ENCODE data around the gene SLC4A3. TPM values are rescaled to one million over a fixed set of nuclear protein-coding genes. Genes with fewer than 3 reads are reported as not detected.

Gene SLC4A3
- total RNA-seq, 2 donors from 2014 or later, result 0.47 to 0.72 TPM

DNA sequence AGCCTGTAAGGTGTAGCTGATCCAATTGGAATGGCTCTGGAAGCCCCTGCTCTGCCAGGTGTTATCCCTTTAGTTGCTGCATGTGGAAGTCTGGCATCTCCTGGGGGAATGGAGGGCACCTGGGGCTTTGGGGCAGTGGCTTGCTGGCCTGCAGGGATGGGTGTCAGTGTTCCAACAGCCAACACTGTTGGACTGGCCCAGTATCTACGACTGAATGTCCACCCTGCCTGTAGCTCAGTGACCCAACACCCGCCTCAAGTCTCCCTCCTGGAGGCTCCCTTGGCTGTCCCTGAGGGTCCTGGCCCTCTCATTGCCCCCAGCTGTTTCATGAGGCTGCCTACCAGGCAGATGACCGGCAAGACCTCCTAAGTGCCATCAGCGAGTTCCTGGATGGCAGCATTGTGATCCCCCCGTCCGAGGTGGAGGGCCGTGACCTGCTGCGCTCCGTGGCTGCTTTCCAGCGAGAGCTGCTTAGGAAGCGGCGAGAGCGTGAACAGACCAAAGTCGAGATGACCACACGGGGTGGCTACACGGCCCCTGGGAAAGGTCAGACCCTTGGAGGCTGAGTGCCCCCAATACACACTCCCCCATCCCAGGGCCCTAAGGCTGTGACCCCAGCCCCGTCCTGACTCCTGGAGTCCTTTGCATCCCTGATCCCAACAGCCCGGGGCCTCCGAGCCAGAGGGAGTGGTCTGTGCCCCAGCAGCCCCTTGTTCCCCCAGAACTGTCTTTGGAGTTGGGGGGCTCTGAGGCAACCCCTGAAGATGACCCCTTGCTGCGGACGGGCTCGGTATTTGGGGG lies 7.7 kb downstream of the SLC4A3 start:
- no peaks in the 10 kb centered on the region for H3K27me3 ChIP-seq
- H3K36me3 ChIP-seq, result no peaks in the 10 kb centered on the region
- TF ChIP-seq, protein P1, sequence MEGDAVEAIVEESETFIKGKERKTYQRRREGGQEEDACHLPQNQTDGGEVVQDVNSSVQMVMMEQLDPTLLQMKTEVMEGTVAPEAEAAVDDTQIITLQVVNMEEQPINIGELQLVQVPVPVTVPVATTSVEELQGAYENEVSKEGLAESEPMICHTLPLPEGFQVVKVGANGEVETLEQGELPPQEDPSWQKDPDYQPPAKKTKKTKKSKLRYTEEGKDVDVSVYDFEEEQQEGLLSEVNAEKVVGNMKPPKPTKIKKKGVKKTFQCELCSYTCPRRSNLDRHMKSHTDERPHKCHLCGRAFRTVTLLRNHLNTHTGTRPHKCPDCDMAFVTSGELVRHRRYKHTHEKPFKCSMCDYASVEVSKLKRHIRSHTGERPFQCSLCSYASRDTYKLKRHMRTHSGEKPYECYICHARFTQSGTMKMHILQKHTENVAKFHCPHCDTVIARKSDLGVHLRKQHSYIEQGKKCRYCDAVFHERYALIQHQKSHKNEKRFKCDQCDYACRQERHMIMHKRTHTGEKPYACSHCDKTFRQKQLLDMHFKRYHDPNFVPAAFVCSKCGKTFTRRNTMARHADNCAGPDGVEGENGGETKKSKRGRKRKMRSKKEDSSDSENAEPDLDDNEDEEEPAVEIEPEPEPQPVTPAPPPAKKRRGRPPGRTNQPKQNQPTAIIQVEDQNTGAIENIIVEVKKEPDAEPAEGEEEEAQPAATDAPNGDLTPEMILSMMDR (IDR thresholded peaks at IDR 0.05), result no peak
- H3K4me3 ChIP-seq, result no peak overlapping the region
- intact Hi-C loops (cut with DNase I), result no loop called here
- no peak overlapping the region for H3K9ac ChIP-seq (ENCODE audit: low read depth in 2 of 2, low read length in 2 of 2)
- H3K27ac ChIP-seq, result no peak overlapping the region
- no peaks in the 10 kb centered on the region for H3K9me3 ChIP-seq
- no peak for DNase-seq
- no peaks in the 10 kb centered on the region for H3K4me1 ChIP-seq

DNA sequence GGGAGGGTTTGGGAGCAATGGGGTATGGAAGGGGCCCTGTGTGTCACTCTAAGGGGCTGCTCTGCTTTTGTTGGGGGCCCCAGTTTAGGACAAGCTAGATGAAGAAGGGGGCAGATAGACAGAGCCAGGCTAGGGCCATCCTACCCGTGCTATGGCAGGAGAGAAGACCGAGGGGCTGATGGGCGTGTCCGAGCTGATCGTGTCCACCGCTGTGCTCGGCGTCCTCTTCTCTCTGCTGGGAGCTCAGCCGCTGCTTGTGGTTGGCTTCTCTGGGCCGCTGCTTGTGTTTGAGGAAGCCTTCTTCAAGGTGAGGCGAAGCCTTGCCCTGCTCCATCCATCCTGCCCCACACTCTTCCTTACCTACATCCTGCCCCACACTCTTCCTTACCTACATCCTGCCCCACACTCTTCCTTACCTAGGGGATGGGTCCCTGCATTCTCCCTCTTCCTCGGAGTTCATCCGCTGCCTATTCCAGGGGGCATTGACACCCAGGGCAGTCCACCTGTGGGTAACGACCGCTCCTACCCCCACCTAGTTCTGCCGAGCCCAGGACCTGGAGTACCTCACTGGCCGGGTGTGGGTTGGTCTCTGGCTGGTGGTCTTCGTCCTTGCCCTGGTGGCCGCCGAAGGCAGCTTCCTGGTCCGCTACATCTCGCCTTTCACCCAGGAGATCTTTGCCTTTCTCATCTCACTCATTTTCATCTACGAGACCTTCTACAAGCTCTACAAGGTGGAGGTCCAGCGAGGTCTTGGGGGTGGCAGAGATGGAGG lies 8.9 kb downstream of the SLC4A3 start:
- Histone ChIP-seq H3K9me3 (no peaks in the 10 kb centered on the region), H3K9ac (ENCODE audit: low read depth in 2 of 2, low read length in 2 of 2) (no peak overlapping the region), H3K36me3 (no peaks in the 10 kb centered on the region), H3K4me3 (no peak overlapping the region), H3K27me3 (no peaks in the 10 kb centered on the region), H3K27ac (no peak overlapping the region), H3K4me1 (no peaks in the 10 kb centered on the region)
- intact Hi-C loops (cut with DNase I), result no loop called here
- TF ChIP-seq, protein P1 (IDR thresholded peaks at IDR 0.05), result no peak
- DNase-seq, result no peak

DNA sequence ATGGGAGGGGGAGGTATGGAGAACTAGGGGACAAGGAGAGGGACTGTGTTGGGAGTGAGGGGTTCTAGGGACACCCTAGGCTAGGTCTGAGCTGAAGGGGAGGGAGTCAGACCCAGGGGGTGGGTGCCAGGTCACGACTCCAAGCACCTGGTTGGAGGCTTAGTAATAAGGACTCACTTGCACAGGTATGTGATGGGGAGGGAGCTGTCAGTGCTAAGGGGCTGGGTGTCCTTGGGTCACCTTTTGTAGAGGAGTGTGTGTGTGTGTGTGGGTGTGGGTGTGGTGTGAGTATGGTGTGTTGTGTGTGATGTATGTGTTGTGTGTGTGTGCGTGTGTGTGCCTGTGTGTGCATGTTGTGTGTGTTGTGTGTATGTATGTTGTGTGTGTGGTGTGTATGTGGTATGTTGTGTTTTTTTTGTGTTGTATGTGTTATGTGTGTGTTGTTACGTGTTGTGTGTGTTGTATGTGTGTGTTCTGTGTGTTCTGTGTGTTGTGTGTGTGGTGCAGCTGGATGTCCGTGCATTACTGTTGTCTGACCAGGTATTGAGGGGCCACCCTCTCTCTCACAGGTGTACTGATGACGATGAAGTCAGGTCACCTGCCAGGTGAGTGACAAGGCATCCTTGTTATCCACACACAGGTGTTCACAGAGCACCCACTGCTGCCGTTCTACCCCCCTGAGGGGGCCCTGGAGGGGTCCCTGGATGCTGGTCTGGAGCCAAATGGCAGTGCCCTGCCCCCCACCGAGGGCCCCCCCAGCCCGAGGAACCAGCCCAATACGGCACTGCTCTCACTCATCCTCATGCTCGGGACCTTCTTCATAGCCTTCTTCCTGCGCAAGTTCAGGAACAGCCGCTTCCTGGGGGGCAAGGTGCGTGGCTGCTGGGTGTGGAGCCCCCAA lies 9.8 kb downstream of the SLC4A3 start:
- no peak overlapping the region for H3K9ac ChIP-seq (ENCODE audit: low read depth in 2 of 2, low read length in 2 of 2)
- H3K4me1 ChIP-seq, result no peaks in the 10 kb centered on the region
- H3K9me3 ChIP-seq, result no peaks in the 10 kb centered on the region
- H3K27ac ChIP-seq, result no peak overlapping the region
- intact Hi-C loops (cut with DNase I), result no loop called here
- TF ChIP-seq, protein P1 (IDR thresholded peaks at IDR 0.05), result no peak
- H3K36me3 ChIP-seq, result no peaks in the 10 kb centered on the region
- no peak overlapping the region for H3K4me3 ChIP-seq
- H3K27me3 ChIP-seq, result no peaks in the 10 kb centered on the region
- DNase-seq, result no peak

DNA sequence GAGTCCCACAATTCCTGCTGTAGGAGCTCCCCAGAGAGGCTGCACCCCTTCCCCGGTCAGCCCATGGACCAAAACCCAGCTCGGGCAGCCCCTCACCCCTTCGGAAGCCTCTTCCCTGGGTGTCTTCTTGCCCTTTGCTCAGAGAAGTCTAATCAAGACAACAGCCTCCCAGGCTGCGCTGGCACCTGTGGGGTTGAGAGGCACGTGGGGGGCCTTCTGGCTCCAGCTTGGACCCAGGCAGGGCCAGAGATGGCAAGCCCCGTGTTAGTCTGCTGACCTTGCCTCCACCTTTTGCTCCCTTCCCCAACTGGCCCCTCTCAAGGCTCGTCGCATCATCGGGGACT lies 10.4 kb downstream of the SLC4A3 start:
- Histone ChIP-seq H3K4me3 (no peak overlapping the region), H3K27ac (no peak overlapping the region), H3K27me3 (no peaks in the 10 kb centered on the region), H3K9me3 (no peaks in the 10 kb centered on the region), H3K9ac (ENCODE audit: low read depth in 2 of 2, low read length in 2 of 2) (no peak overlapping the region), H3K36me3 (no peaks in the 10 kb centered on the region), H3K4me1 (no peaks in the 10 kb centered on the region)
- intact Hi-C loops (cut with DNase I), result no loop called here
- no peak for DNase-seq
- TF ChIP-seq, protein P1 (IDR thresholded peaks at IDR 0.05), result no peak

DNA sequence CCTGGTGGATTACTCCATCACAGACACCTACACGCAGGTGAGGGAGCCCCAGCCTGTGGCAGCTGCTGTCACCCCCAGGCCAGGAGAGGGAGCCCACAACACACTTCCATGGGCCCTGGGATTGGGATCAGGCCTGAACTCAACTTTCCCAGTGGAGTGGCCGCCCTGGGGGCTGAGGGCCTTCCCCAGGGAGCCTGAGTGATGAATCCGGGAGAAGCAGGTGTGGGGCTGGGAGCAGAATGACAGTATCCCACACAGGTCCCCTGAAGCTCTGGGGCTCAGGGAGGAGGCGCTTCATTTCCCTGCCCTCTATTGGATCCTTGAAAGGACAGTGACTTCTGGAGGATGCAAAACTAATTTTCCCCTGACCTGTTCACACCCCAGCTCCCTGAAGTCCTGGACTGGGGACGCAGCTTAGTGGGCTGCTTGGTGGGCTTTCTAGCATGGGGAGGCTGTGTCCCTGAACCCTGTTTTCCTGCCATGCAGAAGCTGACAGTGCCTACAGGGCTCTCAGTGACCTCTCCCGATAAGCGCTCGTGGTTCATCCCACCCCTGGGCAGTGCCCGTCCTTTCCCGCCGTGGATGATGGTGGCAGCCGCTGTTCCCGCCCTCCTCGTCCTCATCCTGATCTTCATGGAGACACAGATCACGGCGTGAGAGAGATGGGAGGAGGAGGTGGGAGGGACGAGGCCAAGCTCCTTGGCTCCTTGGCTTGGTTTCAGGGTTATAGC lies 11.0 kb downstream of the SLC4A3 start:
- no peaks in the 10 kb centered on the region for H3K27me3 ChIP-seq
- no peaks in the 10 kb centered on the region for H3K36me3 ChIP-seq
- H3K9ac ChIP-seq (ENCODE audit: low read depth in 2 of 2, low read length in 2 of 2), result no peak overlapping the region
- no peak overlapping the region for H3K4me3 ChIP-seq
- intact Hi-C loops (cut with DNase I), result no loop called here
- no peaks in the 10 kb centered on the region for H3K9me3 ChIP-seq
- TF ChIP-seq, protein P1 (IDR thresholded peaks at IDR 0.05), result no peak
- DNase-seq, result no peak
- H3K27ac ChIP-seq, result no peak overlapping the region
- no peaks in the 10 kb centered on the region for H3K4me1 ChIP-seq

All from colonic mucosa (tissue), 4 donors.